ENCODE data around the gene NTM. TPM values are rescaled to one million over a fixed set of nuclear protein-coding genes. Genes with fewer than 3 reads are reported as not detected.

NTM gene
- total RNA-seq, 1 donor from 2014 or later: 4.3 TPM

DNA sequence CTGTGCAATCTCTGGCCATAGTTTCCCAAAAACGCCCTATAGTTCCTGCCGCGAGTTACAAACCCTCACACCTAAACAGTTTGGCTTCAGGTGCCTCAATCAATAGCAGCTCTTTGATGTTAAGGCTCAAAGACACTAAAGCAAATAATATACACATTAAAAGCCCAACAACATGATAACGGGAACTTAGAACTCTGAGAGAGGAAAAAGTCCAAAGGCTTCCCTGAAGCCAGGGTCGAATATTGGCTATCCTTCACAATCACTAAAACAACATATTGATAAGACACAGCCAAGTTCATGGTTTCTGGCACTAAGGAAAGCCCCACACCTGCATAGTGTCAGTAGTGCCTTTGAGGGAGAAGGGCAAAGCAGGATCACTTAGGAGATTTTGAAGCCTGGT, 54.9 kb downstream of the NTM start:
- no peaks in the 10 kb centered on the region for H3K36me3 Mint-ChIP-seq (ENCODE audit: insufficient read depth)
- TF ChIP-seq, protein P1, sequence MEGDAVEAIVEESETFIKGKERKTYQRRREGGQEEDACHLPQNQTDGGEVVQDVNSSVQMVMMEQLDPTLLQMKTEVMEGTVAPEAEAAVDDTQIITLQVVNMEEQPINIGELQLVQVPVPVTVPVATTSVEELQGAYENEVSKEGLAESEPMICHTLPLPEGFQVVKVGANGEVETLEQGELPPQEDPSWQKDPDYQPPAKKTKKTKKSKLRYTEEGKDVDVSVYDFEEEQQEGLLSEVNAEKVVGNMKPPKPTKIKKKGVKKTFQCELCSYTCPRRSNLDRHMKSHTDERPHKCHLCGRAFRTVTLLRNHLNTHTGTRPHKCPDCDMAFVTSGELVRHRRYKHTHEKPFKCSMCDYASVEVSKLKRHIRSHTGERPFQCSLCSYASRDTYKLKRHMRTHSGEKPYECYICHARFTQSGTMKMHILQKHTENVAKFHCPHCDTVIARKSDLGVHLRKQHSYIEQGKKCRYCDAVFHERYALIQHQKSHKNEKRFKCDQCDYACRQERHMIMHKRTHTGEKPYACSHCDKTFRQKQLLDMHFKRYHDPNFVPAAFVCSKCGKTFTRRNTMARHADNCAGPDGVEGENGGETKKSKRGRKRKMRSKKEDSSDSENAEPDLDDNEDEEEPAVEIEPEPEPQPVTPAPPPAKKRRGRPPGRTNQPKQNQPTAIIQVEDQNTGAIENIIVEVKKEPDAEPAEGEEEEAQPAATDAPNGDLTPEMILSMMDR (IDR thresholded peaks at IDR 0.05; ENCODE audit: unreplicated experiment): no peak
- H3K27me3 Mint-ChIP-seq: peaks cover 72% of the 10 kb centered on the region
- DNase-seq (ENCODE audit: low spot score, unreplicated experiment): no peak
- no peak overlapping the region for H3K27ac Mint-ChIP-seq
- no peaks in the 10 kb centered on the region for H3K9me3 Mint-ChIP-seq (ENCODE audit: low read depth)
- peaks cover 6% of the 10 kb centered on the region for H3K4me1 Mint-ChIP-seq (ENCODE audit: low read depth)
- H3K4me3 Mint-ChIP-seq (ENCODE audit: low read depth): no peak overlapping the region

DNA sequence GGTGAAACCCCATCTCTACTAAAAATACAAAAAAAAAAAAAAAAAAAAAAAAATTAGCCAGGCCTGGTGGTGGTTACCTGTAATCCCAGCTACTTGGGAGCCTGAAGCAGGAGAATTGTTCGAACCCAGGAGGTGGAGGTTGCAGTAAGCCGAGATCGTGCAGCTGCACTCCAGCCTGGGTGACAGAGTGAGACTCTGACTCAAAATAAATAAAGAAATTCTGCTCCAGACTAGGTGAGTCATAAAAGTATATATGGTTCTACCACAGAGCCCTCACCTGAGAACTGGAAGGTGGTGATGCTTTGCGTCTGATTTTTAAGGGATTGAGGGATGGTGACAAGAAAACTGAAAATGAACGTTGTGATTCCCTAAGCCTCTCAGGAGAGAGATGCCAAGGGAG, 58.4 kb downstream of the NTM start:
- Mint-ChIP-seq H3K4me1 (ENCODE audit: low read depth) (peaks cover 6% of the 10 kb centered on the region), H3K4me3 (ENCODE audit: low read depth) (no peak overlapping the region), H3K27ac (no peak overlapping the region), H3K27me3 (peaks cover 47% of the 10 kb centered on the region), H3K9me3 (ENCODE audit: low read depth) (no peaks in the 10 kb centered on the region), H3K36me3 (ENCODE audit: insufficient read depth) (no peaks in the 10 kb centered on the region)
- TF ChIP-seq, protein P1 (IDR thresholded peaks at IDR 0.05; ENCODE audit: unreplicated experiment): no peak
- DNase-seq (ENCODE audit: low spot score, unreplicated experiment): no peak

DNA sequence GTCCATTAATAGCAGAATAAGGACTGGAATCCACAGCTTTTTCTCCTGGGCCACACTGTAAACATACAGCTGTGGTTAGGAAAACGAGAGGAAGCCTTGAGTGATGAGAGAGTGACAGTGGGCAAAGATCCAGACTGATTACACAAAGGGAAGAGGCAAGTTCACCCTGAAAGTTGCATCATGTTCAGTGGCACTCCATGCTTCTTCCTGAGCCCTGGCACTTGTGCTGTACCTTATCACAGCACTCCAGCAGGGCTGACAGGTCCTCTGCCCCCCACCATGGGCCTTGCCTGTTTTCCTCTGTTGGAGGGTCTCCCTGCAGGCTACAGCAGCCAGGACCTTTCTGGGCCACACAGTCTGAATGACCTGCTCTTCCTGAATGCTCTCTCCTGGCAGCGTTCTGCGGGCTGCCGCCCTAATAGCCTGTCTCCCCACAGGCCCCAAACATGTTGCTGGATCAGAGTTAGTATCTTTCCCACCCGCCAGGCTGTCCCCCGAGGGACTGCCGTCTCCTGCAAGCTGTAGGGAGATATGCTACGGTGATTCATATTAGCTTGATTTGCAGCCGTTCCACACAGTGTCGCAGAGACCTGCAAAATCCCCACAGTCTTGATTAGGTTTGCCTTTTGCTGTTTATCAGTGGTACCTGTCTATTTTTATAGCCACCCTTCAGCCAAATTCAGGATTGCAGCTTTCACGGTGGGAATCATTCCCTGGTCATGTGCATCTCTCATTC, 60.2 kb downstream of the NTM start:
- H3K4me3 Mint-ChIP-seq (ENCODE audit: low read depth): no peak overlapping the region
- H3K27me3 Mint-ChIP-seq: peaks cover 39% of the 10 kb centered on the region
- H3K27ac Mint-ChIP-seq: no peak overlapping the region
- no peaks in the 10 kb centered on the region for H3K36me3 Mint-ChIP-seq (ENCODE audit: insufficient read depth)
- no peak for DNase-seq (ENCODE audit: low spot score, unreplicated experiment)
- H3K4me1 Mint-ChIP-seq (ENCODE audit: low read depth): no peaks in the 10 kb centered on the region
- H3K9me3 Mint-ChIP-seq (ENCODE audit: low read depth): peaks cover 6% of the 10 kb centered on the region
- TF ChIP-seq, protein P1 (IDR thresholded peaks at IDR 0.05; ENCODE audit: unreplicated experiment): no peak

DNA sequence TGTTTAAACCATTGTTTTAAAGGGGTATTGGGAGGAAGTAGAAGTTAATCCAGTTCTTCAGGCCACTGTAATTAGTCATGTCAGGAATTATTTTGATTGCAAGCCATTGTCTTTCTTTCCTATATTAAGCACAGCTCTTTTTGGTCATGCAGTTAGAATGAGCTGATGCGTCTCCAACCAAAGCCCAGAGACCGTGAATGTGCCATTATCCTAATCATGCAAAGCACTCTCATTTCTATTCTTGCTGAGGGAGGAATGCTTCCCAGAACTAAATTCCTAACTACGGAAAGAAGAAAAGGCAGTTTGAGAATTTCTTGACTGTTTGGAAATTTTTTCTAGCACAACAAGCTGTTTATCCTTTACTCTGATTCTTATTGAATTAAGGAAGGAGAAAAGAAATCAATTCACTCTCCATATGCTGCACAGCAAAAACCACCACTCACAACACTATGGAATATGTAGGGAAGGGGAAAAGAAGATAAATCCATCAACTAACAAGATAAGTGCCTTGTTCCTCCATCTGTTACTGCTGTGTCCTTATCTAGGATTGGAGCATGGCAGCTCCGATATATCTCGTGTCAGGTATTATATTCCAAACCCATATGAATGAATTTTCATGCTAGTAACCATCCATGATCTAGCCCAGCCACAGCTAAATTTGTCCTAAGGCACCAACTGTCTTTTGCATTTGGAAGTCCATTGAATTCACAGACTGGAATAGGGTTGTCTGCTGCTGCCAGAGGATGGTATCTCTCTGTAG, 70.8 kb downstream of the NTM start:
- TF ChIP-seq, protein P1 (IDR thresholded peaks at IDR 0.05; ENCODE audit: unreplicated experiment): no peak
- Mint-ChIP-seq H3K27ac (no peak overlapping the region), H3K4me3 (ENCODE audit: low read depth) (no peak overlapping the region), H3K4me1 (ENCODE audit: low read depth) (no peaks in the 10 kb centered on the region), H3K36me3 (ENCODE audit: insufficient read depth) (no peaks in the 10 kb centered on the region), H3K9me3 (ENCODE audit: low read depth) (no peaks in the 10 kb centered on the region), H3K27me3 (peaks cover 8% of the 10 kb centered on the region)
- no peak for DNase-seq (ENCODE audit: low spot score, unreplicated experiment)

DNA sequence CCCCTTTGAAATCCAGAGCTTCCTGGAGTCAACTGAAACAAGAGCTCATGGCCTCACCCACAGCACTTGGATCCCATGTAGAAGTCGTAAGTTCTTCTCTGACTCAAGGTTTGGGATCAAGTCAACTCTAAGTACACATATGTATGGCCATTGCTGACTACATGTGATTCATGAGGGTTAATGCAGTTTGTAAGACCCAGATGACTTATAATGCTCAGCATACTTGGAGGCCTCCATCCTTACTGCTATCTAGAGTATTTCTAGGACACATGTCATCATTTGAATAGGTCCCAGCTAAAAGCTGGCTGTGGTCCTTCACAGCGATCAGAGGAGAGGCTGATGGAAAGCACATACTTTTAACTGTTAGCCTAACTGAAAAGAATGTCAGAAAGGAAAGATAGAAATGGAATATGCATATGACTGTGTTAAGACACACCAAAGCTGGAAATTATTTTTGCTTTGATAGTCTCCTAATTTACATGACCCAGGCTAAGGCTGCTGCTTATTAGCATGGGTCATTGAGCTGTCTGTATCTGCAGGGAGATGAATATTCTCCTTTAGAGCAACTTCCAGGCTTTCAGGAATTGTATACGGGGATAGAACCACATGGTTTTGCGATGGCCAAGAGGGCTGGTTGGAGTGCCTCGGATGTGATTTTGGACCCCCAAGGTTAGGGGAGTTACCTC, 76.3 kb downstream of the NTM start:
- peaks cover 21% of the 10 kb centered on the region for H3K27me3 Mint-ChIP-seq
- TF ChIP-seq, protein P1 (IDR thresholded peaks at IDR 0.05; ENCODE audit: unreplicated experiment): no peak
- no peak for DNase-seq (ENCODE audit: low spot score, unreplicated experiment)
- H3K9me3 Mint-ChIP-seq (ENCODE audit: low read depth): no peaks in the 10 kb centered on the region
- H3K4me3 Mint-ChIP-seq (ENCODE audit: low read depth): no peak overlapping the region
- no peak overlapping the region for H3K27ac Mint-ChIP-seq
- H3K4me1 Mint-ChIP-seq (ENCODE audit: low read depth): no peaks in the 10 kb centered on the region
- no peaks in the 10 kb centered on the region for H3K36me3 Mint-ChIP-seq (ENCODE audit: insufficient read depth)
